HG03442 (cell line): ENCODE measurements around the gene ZCCHC24.

ENCODE experiments used
- ATAC-seq: cut with Tn5 transposase; IDR thresholded peaks from one replicate; pipeline ENCODE4 v1.9.1; 2021; ENCODE audit warnings: mild to moderate bottlenecking, moderate library complexity; ENCODE audit not compliant: unreplicated experiment

Gene ZCCHC24

GRCh38 chr10:79401015-79401921 lies 44.2 kb downstream of the ZCCHC24 start:
- no peak for ATAC-seq

GRCh38 chr10:79400146-79401004 lies 45.0 kb downstream of the ZCCHC24 start:
- peak; percentile 66 for ATAC-seq

GRCh38 chr10:79399223-79399831 lies 46.1 kb downstream of the ZCCHC24 start:
- ATAC-seq, result no peak

GRCh38 chr10:79398642-79399041 lies 46.8 kb downstream of the ZCCHC24 start:
- no peak for ATAC-seq

GRCh38 chr10:79397575-79398303 lies 47.7 kb downstream of the ZCCHC24 start:
- no peak for ATAC-seq

- ATAC-seq, result no peak
Observed at GRCh38 chr10:79397051-79397450, 48.4 kb downstream of the ZCCHC24 start.

- no peak for ATAC-seq
Observed at GRCh38 chr10:79396520-79396919, 48.9 kb downstream of the ZCCHC24 start.

- ATAC-seq, result no peak
Observed at GRCh38 chr10:79394664-79395063, 50.8 kb downstream of the ZCCHC24 start.

- ATAC-seq, result no peak
Observed at GRCh38 chr10:79393924-79394610, 51.4 kb downstream of the ZCCHC24 start.

GRCh38 chr10:79393221-79393923 lies 52.1 kb downstream of the ZCCHC24 start:
- no peak for ATAC-seq

GRCh38 chr10:79392506-79393176 lies 52.8 kb downstream of the ZCCHC24 start:
- no peak for ATAC-seq

GRCh38 chr10:79392020-79392398 lies 53.4 kb downstream of the ZCCHC24 start:
- ATAC-seq, result no peak

- ATAC-seq, result no peak
Observed at GRCh38 chr10:79391231-79392019, 54.0 kb downstream of the ZCCHC24 start.

- no peak for ATAC-seq
Observed at GRCh38 chr10:79390551-79391229, 54.7 kb downstream of the ZCCHC24 start.

GRCh38 chr10:79390057-79390456 lies 55.4 kb downstream of the ZCCHC24 start:
- no peak for ATAC-seq

GRCh38 chr10:79387974-79388850 lies 57.2 kb downstream of the ZCCHC24 start:
- no peak for ATAC-seq
